GM20000 (cell line): ENCODE results near the gene KRTAP10-3.
A peak's percentile ranks its signal among the peaks of the same experiment; 100 is the strongest.
"Not testable (repeated sequence)": the region's sequence is repeated elsewhere in the genome, so short reads cannot be mapped to it uniquely, and the experiment has no call there.

Experiments used
- DNase-seq: peaks from one replicate; pipeline ENCODE4 v3.0.0; 2012; ENCODE audit warnings: low spot score
- TF ChIP-seq, protein P1 (sequence below): IDR thresholded peaks from 2 replicates; pipeline ENCODE4 v1.5.1; 2012; ENCODE audit warnings: mild to moderate bottlenecking, control low read depth; ENCODE audit errors: extremely low read depth, missing control alignments

The KRTAP10-3 gene

DNA sequence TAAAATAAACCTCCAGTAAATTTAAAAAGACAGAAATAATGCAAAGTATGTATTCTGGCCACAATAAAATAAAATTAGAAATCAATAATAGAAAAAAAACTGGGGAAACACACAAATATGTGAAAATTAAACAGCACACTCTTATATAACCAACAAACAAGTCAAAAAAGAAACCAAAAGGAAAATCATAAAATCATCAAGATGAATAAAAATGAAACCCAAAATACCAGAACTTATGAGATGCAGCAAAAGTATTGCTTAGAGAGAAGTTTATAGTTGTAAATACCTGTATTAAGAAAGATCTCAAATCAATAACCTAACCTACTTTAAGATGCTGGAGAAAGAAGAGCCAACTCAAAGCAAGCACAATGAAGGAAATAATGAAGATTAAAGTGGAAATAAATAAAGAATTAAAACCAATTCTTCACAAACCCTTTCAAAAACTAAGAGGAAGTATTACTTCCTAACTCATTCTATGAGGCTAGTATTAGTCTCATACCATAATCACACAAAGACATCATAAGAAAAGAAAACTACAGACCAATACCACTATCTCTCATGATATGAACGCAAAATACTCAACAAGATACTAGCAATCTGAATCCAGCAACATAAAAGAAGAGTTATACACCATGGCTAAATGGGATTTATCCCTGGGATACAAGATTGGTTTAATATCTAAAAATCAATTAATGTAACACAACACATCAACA is 6.4 kb upstream of the KRTAP10-3 start:
- TF ChIP-seq, protein P1, sequence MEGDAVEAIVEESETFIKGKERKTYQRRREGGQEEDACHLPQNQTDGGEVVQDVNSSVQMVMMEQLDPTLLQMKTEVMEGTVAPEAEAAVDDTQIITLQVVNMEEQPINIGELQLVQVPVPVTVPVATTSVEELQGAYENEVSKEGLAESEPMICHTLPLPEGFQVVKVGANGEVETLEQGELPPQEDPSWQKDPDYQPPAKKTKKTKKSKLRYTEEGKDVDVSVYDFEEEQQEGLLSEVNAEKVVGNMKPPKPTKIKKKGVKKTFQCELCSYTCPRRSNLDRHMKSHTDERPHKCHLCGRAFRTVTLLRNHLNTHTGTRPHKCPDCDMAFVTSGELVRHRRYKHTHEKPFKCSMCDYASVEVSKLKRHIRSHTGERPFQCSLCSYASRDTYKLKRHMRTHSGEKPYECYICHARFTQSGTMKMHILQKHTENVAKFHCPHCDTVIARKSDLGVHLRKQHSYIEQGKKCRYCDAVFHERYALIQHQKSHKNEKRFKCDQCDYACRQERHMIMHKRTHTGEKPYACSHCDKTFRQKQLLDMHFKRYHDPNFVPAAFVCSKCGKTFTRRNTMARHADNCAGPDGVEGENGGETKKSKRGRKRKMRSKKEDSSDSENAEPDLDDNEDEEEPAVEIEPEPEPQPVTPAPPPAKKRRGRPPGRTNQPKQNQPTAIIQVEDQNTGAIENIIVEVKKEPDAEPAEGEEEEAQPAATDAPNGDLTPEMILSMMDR, result no peak
- DNase-seq, result no peak

- no peak for DNase-seq
- TF ChIP-seq, protein P1, result no peak
Measured at GRCh38 chr21:44564099-44564498, 5.5 kb upstream of the KRTAP10-3 start.

DNA sequence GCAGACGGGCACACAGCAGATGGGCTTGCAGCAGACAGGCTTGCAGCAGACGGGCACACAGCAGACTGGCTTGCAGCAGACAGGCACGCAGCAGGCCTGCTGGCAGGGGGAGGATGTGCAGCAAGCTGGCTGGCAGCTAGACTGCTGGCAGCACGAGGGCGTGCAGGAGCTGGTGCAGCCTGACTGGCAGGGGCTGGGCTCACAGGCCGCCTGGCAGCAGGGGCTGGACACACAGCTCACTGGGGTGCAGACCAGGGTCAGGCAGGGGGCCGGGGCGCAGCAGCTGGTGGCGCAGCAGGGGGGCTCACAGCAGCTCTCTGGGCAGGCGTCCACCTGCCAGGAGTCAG is 293 bp downstream of the KRTAP10-3 start:
- not testable (repeated sequence) for DNase-seq

DNA sequence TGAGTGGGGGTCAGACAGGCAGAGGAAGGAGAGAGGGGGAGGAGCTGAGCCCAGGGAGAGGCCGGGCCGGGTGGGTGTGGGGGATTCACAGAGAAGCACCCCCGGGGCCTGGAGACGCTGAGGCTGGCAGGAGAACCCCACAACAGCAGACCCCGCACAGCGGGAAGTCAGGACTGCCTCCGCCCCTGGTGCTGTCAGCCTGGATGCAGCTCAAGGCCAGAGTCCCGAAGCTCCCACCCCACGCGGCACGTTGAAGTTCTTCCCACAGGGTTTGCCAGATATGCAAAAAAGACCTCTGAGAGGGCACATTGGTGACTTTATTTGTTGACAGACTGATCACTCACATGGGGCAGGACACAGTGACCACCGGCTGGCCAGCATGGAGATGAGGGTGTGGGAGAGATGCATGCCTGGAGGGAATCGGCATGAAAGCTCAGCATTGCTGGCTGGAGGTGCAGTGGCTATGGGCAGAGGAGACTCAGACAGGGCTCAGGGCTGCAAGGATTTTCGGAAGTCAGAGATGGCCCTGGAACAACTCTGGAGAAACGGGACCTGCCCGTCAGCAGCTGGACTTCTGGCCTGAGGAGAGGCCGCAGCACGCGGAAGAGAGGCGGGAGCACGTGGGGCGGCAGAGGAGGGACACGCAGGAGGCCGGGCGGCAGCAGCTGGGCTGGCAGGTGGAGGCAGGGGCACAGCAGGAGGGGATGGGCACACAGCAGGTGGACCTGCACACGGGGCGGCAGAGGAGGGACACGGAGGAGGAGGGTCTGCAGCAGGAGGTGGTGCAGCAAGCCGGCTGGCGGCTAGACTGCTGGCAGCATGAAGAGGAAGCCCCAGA is 885 bp downstream of the KRTAP10-3 start:
- no peak for DNase-seq
- TF ChIP-seq, protein P1, result no peak

DNA sequence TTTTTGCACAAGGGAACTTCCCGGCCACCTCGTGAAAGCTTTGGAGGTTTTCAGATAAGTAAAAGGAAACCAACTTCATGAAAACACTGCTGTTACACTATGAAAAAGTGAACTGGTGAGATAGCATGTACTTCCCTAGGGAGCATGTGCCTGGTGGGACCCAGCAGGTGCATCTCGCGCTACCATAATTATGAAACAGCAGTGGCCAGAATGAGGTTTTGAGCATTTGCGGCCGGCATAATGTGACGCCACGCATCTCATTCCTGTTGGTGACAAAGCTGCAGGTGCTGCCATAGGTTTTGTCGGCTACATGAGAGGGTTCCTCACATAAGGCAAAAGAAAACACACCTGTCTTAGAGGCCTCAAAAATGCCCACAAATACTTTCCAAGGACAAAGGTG is 1.7 kb downstream of the KRTAP10-3 start:
- peak; percentile 56 for DNase-seq
- TF ChIP-seq, protein P1, result no peak

DNA sequence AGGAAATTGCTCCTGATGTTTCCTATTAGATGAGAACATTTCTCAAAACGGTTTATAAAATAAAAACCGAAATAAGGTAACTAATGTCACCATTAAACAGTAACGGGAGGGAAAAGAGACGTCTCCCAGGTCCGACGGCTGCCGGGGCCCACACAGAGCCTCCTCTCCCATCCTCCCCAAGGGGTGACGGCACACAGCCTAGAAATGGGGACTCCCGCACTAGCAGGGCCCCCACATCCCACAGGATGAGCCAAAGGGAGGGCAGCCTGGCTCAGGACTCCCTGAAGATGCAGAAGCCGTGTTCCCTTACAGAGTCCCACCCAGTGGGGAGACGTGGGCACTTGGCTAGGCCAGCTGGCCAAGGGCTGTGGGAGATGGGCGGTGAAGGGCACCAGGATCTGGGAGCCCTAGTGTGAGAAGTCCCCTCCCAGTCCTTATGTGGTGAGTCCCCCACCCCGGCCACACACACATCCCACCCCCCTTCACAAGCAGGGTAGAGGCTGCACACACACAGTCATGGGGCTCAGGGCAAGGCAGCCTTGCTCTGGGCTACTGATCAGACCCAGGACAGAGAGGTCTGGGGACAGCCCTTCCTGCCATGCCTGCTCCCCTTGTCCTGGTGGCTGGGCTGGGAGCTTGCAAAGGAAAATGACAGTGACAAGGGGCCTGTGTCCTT is 3.3 kb downstream of the KRTAP10-3 start:
- DNase-seq, result no peak

GRCh38 chr21:44552681-44553080 is 5.9 kb downstream of the KRTAP10-3 start:
- no peak for DNase-seq
- TF ChIP-seq, protein P1, result no peak

More for the DNA sequence above, 3.3 kb downstream of the KRTAP10-3 start:
- TF ChIP-seq, protein P1, result no peak
